ENCODE data around the gene KRTCAP2.

The KRTCAP2 gene

GRCh38 chr1:155134880-155135414, 38.2 kb downstream of the KRTCAP2 start:
- peak overlapping the region; percentile 47 to 89 (median 76) for H3K4me3 ChIP-seq (ENCODE audit: control insufficient read depth in 1 of 7, extremely low read depth in 1 of 7, insufficient read depth in 4 of 7, low read depth in 2 of 7, low read length in 6 of 7)
- whole genome bisulfite sequencing (ENCODE audit: insufficient coverage) = 38% methylated on average over 18 of the region's 18 CpGs
- ChIA-PET POLR2A (interaction anchor here (1.2 to 2.0 kb wide), 4 partner anchors 17 to 38 kb away, joined by 3 to 12 read pairs (median 4); partner anchors contain the start of gene KRTCAP2), CTCF (interaction anchor here (0.7 to 6.6 kb wide), 11 partner anchors 9 to 50 kb away, joined by 3 to 49 read pairs (median 8); partner anchors contain the start of genes KRTCAP2 and TRIM46)
- no peak for DNase-seq
- H3K9me3 ChIP-seq (ENCODE audit: control extremely low read depth in 1 of 5, control insufficient read depth in 4 of 5, insufficient read depth in 2 of 5, low read depth in 1 of 5, low read length in 4 of 5) = no peaks in the 10 kb centered on the region
- peaks cover 3 to 41% (median 21%) of the 10 kb centered on the region in 4 experiments for H3K36me3 ChIP-seq (ENCODE audit: control insufficient read depth in 4 of 4, insufficient read depth in 4 of 4, low read length in 3 of 4)
- no peaks in the 10 kb centered on the region for H3K27me3 ChIP-seq (replicated peaks in 2 of 5; ENCODE audit: control insufficient read depth in 4 of 5, insufficient read depth in 5 of 5, low read length in 4 of 5)
- H3K4me1 ChIP-seq (ENCODE audit: control extremely low read depth in 1 of 4, control insufficient read depth in 4 of 4, insufficient read depth in 4 of 4, low read length in 3 of 4) = peaks cover 17 to 54% (median 49%) of the 10 kb centered on the region in 4 experiments
- peak overlapping the region; percentile 97 to 98 for H3K27ac ChIP-seq (ENCODE audit: insufficient read depth in 1 of 2, low read depth in 1 of 2, low read length in 2 of 2, poor library complexity in 1 of 2, severe bottlenecking in 2 of 2)

DNA sequence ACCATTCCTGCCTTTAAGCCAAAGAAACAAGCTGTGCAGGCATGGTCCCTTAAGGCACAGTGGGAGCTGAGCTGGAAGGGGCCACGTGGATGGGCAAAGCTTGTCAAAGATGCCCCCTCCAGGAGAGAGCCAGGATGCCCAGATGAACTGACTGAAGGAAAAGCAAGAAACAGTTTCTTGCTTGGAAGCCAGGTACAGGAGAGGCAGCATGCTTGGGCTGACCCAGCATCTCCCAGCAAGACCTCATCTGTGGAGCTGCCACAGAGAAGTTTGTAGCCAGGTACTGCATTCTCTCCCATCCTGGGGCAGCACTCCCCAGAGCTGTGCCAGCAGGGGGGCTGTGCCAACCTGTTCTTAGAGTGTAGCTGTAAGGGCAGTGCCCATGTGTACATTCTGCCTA, 38.8 kb downstream of the KRTCAP2 start:
- Histone ChIP-seq H3K27ac (ENCODE audit: insufficient read depth in 1 of 2, low read depth in 1 of 2, low read length in 2 of 2, poor library complexity in 1 of 2, severe bottlenecking in 2 of 2) (peak overlapping the region in 1 of 2 experiments; percentile 98), H3K4me1 (ENCODE audit: control extremely low read depth in 1 of 4, control insufficient read depth in 4 of 4, insufficient read depth in 4 of 4, low read length in 3 of 4) (peaks cover 14 to 55% (median 50%) of the 10 kb centered on the region in 4 experiments), H3K27me3 (replicated peaks in 2 of 5; ENCODE audit: control insufficient read depth in 4 of 5, insufficient read depth in 5 of 5, low read length in 4 of 5) (no peaks in the 10 kb centered on the region), H3K4me3 (ENCODE audit: control insufficient read depth in 1 of 7, extremely low read depth in 1 of 7, insufficient read depth in 4 of 7, low read depth in 2 of 7, low read length in 6 of 7) (no peak overlapping the region), H3K36me3 (ENCODE audit: control insufficient read depth in 4 of 4, insufficient read depth in 4 of 4, low read length in 3 of 4) (peaks cover 3 to 41% (median 21%) of the 10 kb centered on the region in 4 experiments), H3K9me3 (ENCODE audit: control extremely low read depth in 1 of 5, control insufficient read depth in 4 of 5, insufficient read depth in 2 of 5, low read depth in 1 of 5, low read length in 4 of 5) (no peaks in the 10 kb centered on the region)
- WGBS (ENCODE audit: insufficient coverage) = 85% methylated on average over 1 of the region's 1 CpG
- no peak for DNase-seq
- POLR2A ChIA-PET = interaction anchor here (1.2 kb wide), 1 partner anchor 16 kb away, joined by 3 read pairs; no protein-coding TSS in a partner anchor
- CTCF ChIA-PET = interaction anchor here (0.7 to 6.6 kb wide), 11 partner anchors 10 to 49 kb away, joined by 3 to 49 read pairs (median 8); partner anchors contain the start of genes KRTCAP2 and TRIM46

DNA sequence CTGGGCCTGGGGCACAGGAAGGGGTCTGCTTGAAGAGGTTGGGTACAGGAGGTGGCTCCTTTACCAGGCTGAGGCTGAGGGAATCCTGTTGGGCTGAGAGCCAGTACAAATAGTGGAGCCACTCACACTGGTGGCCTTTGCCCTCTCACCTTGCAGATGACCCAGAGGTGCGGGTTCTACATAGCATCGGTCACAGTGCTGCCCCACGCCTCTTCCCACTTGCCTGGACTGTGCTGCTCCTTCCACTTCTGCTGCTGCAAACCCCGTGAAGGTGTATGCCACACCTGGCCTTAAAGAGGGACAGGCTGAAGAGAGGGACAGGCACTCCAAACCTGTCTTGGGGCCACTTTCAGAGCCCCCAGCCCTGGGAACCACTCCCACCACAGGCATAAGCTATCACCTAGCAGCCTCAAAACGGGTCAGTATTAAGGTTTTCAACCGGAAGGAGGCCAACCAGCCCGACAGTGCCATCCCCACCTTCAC, 39.3 kb downstream of the KRTCAP2 start:
- H3K4me3 ChIP-seq (ENCODE audit: control insufficient read depth in 1 of 7, extremely low read depth in 1 of 7, insufficient read depth in 4 of 7, low read depth in 2 of 7, low read length in 6 of 7) = no peak overlapping the region
- H3K27me3 ChIP-seq (replicated peaks in 2 of 5; ENCODE audit: control insufficient read depth in 4 of 5, insufficient read depth in 5 of 5, low read length in 4 of 5) = no peaks in the 10 kb centered on the region
- no peak for DNase-seq
- peaks cover 3 to 38% (median 21%) of the 10 kb centered on the region in 4 experiments for H3K36me3 ChIP-seq (ENCODE audit: control insufficient read depth in 4 of 4, insufficient read depth in 4 of 4, low read length in 3 of 4)
- ChIA-PET POLR2A (no interaction called here), CTCF (interaction anchor here (0.7 to 6.6 kb wide), 9 partner anchors 10 to 45 kb away, joined by 3 to 49 read pairs (median 8); partner anchors contain the start of genes KRTCAP2 and TRIM46)
- H3K9me3 ChIP-seq (ENCODE audit: control extremely low read depth in 1 of 5, control insufficient read depth in 4 of 5, insufficient read depth in 2 of 5, low read depth in 1 of 5, low read length in 4 of 5) = no peaks in the 10 kb centered on the region
- WGBS (ENCODE audit: insufficient coverage) = 97% methylated on average over 4 of the region's 7 CpGs
- H3K4me1 ChIP-seq (ENCODE audit: control extremely low read depth in 1 of 4, control insufficient read depth in 4 of 4, insufficient read depth in 4 of 4, low read length in 3 of 4) = peaks cover 14 to 58% (median 53%) of the 10 kb centered on the region in 4 experiments
- H3K27ac ChIP-seq (ENCODE audit: insufficient read depth in 1 of 2, low read depth in 1 of 2, low read length in 2 of 2, poor library complexity in 1 of 2, severe bottlenecking in 2 of 2) = peak overlapping the region in 1 of 2 experiments; percentile 20

DNA sequence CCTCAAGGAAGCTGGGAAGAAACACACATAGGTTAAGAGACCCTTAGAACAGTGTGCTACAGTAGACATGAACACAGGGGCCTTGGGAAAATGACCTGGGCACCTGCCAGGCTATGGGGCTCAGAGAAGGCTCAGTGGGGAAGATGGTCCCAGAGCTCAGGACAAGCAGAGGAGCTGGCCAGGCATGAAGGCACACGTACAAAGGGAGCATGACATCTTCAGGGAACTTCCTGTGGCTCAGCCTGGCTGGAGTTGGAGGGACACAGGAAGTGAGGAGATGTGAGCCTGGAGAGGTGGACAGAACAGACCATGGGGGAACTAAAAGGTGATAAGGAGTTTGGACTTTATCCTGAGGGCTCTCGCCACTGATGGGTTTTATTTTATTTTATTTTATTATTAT, 41.2 kb downstream of the KRTCAP2 start:
- H3K9me3 ChIP-seq (ENCODE audit: control extremely low read depth in 1 of 5, control insufficient read depth in 4 of 5, insufficient read depth in 2 of 5, low read depth in 1 of 5, low read length in 4 of 5) = no peaks in the 10 kb centered on the region
- H3K4me3 ChIP-seq (ENCODE audit: control insufficient read depth in 1 of 7, extremely low read depth in 1 of 7, insufficient read depth in 4 of 7, low read depth in 2 of 7, low read length in 6 of 7) = no peak overlapping the region
- WGBS (ENCODE audit: insufficient coverage) = 88% methylated on average over 1 of the region's 2 CpGs
- H3K4me1 ChIP-seq (ENCODE audit: control extremely low read depth in 1 of 4, control insufficient read depth in 4 of 4, insufficient read depth in 4 of 4, low read length in 3 of 4) = peaks cover 12 to 62% (median 60%) of the 10 kb centered on the region in 4 experiments
- no peak for DNase-seq
- H3K27me3 ChIP-seq (replicated peaks in 2 of 5; ENCODE audit: control insufficient read depth in 4 of 5, insufficient read depth in 5 of 5, low read length in 4 of 5) = peaks cover 0 to 5% (median 0%) of the 10 kb centered on the region in 5 experiments
- H3K36me3 ChIP-seq (ENCODE audit: control insufficient read depth in 4 of 4, insufficient read depth in 4 of 4, low read length in 3 of 4) = peaks cover 0 to 31% (median 18%) of the 10 kb centered on the region in 4 experiments
- ChIA-PET POLR2A (no interaction called here), CTCF (interaction anchor here (0.8 to 8.6 kb wide), 6 partner anchors 11 to 43 kb away, joined by 3 to 52 read pairs (median 6); no protein-coding TSS in a partner anchor)
- H3K27ac ChIP-seq (ENCODE audit: insufficient read depth in 1 of 2, low read depth in 1 of 2, low read length in 2 of 2, poor library complexity in 1 of 2, severe bottlenecking in 2 of 2) = no peak overlapping the region

GRCh38 chr1:155131285-155131684, 41.8 kb downstream of the KRTCAP2 start:
- Histone ChIP-seq H3K27me3 (replicated peaks in 2 of 5; ENCODE audit: control insufficient read depth in 4 of 5, insufficient read depth in 5 of 5, low read length in 4 of 5) (peaks cover 0 to 5% (median 0%) of the 10 kb centered on the region in 5 experiments), H3K27ac (ENCODE audit: insufficient read depth in 1 of 2, low read depth in 1 of 2, low read length in 2 of 2, poor library complexity in 1 of 2, severe bottlenecking in 2 of 2) (no peak overlapping the region), H3K4me3 (ENCODE audit: control insufficient read depth in 1 of 7, extremely low read depth in 1 of 7, insufficient read depth in 4 of 7, low read depth in 2 of 7, low read length in 6 of 7) (no peak overlapping the region), H3K9me3 (ENCODE audit: control extremely low read depth in 1 of 5, control insufficient read depth in 4 of 5, insufficient read depth in 2 of 5, low read depth in 1 of 5, low read length in 4 of 5) (no peaks in the 10 kb centered on the region), H3K4me1 (ENCODE audit: control extremely low read depth in 1 of 4, control insufficient read depth in 4 of 4, insufficient read depth in 4 of 4, low read length in 3 of 4) (peaks cover 10 to 64% (median 62%) of the 10 kb centered on the region in 4 experiments), H3K36me3 (ENCODE audit: control insufficient read depth in 4 of 4, insufficient read depth in 4 of 4, low read length in 3 of 4) (peaks cover 0 to 31% (median 18%) of the 10 kb centered on the region in 4 experiments)
- WGBS (ENCODE audit: insufficient coverage) = 96% methylated on average over 8 of the region's 8 CpGs
- ChIA-PET POLR2A (interaction anchor here (0.9 to 2.0 kb wide), 2 partner anchors 36 to 68 kb away, joined by 3 to 8 read pairs; no protein-coding TSS in a partner anchor), CTCF (interaction anchor here (1.1 to 8.6 kb wide), 6 partner anchors 10 to 62 kb away, joined by 3 to 52 read pairs (median 6); no protein-coding TSS in a partner anchor)
- no peak for DNase-seq

- POLR2A ChIA-PET = interaction anchor here (0.9 to 2.0 kb wide), 2 partner anchors 37 to 67 kb away, joined by 3 to 8 read pairs; no protein-coding TSS in a partner anchor
- peak overlapping the region in 1 of 2 experiments; percentile 78 for H3K27ac ChIP-seq (ENCODE audit: insufficient read depth in 1 of 2, low read depth in 1 of 2, low read length in 2 of 2, poor library complexity in 1 of 2, severe bottlenecking in 2 of 2)
These were observed 42.7 kb downstream of the KRTCAP2 start for GRCh38 chr1:155130272-155131006.

More at GRCh38 chr1:155130272-155131006, 42.7 kb downstream of the KRTCAP2 start:
- Histone ChIP-seq H3K36me3 (ENCODE audit: control insufficient read depth in 4 of 4, insufficient read depth in 4 of 4, low read length in 3 of 4) (peaks cover 0 to 31% (median 18%) of the 10 kb centered on the region in 4 experiments), H3K4me3 (ENCODE audit: control insufficient read depth in 1 of 7, extremely low read depth in 1 of 7, insufficient read depth in 4 of 7, low read depth in 2 of 7, low read length in 6 of 7) (peak overlapping the region in 6 of 7 experiments; percentile 73 to 89 (median 84)), H3K27me3 (replicated peaks in 2 of 5; ENCODE audit: control insufficient read depth in 4 of 5, insufficient read depth in 5 of 5, low read length in 4 of 5) (peaks cover 0 to 6% (median 3%) of the 10 kb centered on the region in 5 experiments), H3K4me1 (ENCODE audit: control extremely low read depth in 1 of 4, control insufficient read depth in 4 of 4, insufficient read depth in 4 of 4, low read length in 3 of 4) (peaks cover 10 to 68% (median 62%) of the 10 kb centered on the region in 4 experiments), H3K9me3 (ENCODE audit: control extremely low read depth in 1 of 5, control insufficient read depth in 4 of 5, insufficient read depth in 2 of 5, low read depth in 1 of 5, low read length in 4 of 5) (no peaks in the 10 kb centered on the region)
- 11% methylated on average over 4 of the region's 6 CpGs for WGBS (ENCODE audit: insufficient coverage)
- DNase-seq = peak in 2 of 3 donors; percentile 45 to 64
- CTCF ChIA-PET = interaction anchor here (1.1 to 8.6 kb wide), 11 partner anchors 9 to 120 kb away, joined by 3 to 52 read pairs (median 7); partner anchors contain the start of gene KRTCAP2

Measured in common myeloid progenitor, CD34-positive (primary cell).